Heart right ventricle (tissue), 16 donors: Measurements from ENCODE around the gene C17orf78. TPM values are rescaled to one million over a fixed set of nuclear protein-coding genes. Genes with fewer than 3 reads are reported as not detected.
A peak's percentile ranks its signal among the peaks of the same experiment; 100 is the strongest.

Experiments
- ATAC-seq, 8 donors: fragments of 200-7000 bp; cut with Tn5 transposase; one replicate each; pipeline ENCODE4 v1.9.1; 2020; ENCODE audit warnings: mild to moderate bottlenecking in 8 of 8, moderate library complexity in 8 of 8, moderate number of reproducible peaks in 1 of 8
- DNase-seq, 2 donors: peaks; one replicate each; pipeline ENCODE4 v3.0.0-alpha.2; 2020
- H3K27ac ChIP-seq, 10 donors: fragments of 200-600 bp; sonication (generic) in 2 of 10; one replicate each; pipeline versions ENCODE4 v1.5.0 to v1.8.0; 2020 to 2022; ENCODE audit warnings: mild to moderate bottlenecking in 3 of 10
- H3K27me3 ChIP-seq, 7 donors: fragments of 200-600 bp; one replicate each; pipeline ENCODE4 v1.8.0; 2021 to 2022; ENCODE audit warnings: mild to moderate bottlenecking in 2 of 7
- H3K36me3 ChIP-seq, 9 donors: fragments of 200-600 bp; sonication (generic) in 1 of 9; one replicate each; pipeline versions ENCODE4 v1.5.0 to v1.8.0; 2020 to 2022; ENCODE audit warnings: mild to moderate bottlenecking in 2 of 9
- H3K4me1 ChIP-seq, 9 donors: fragments of 200-600 bp; sonication (generic) in 1 of 9; one replicate each; pipeline versions ENCODE4 v1.5.0 to v1.8.0; 2020 to 2022; ENCODE audit warnings: mild to moderate bottlenecking in 4 of 9
- H3K4me3 ChIP-seq, 10 donors: fragments of 200-600 bp; sonication (generic) in 2 of 10; one replicate each; pipeline versions ENCODE4 v1.5.0 to v1.8.0; 2020 to 2022; ENCODE audit warnings: mild to moderate bottlenecking in 7 of 10, moderate library complexity in 2 of 10
- H3K9me3 ChIP-seq, 11 donors: fragments of 200-600 bp in 10 of 11; sonication (generic) in 2 of 11; one replicate each; pipeline versions ENCODE4 v1.5.0 to v1.8.0; 2013 to 2022; ENCODE audit warnings: mild to moderate bottlenecking in 2 of 11, control low read depth in 1 of 11, moderate library complexity in 1 of 11
- CTCF ChIP-seq, 9 donors: fragments of 200-600 bp; sonication (generic) in 2 of 9; IDR thresholded peaks; one replicate each; pipeline versions ENCODE4 v1.5.0 to v1.8.0; 2021 to 2022; ENCODE audit warnings: antibody characterized with exemption in 9 of 9, mild to moderate bottlenecking in 5 of 9, moderate library complexity in 1 of 9
- WGBS, 2 donors: extraction: QIAGEN DNeasy Blood & Tissue Kit; methylation state at CpG; one replicate each; pipeline ENCODE4 v1.1.7; 2013; ENCODE audit warnings: inconsistent platforms in 1 of 2; 5-methylcytosine and 5-hydroxymethylcytosine counted together
- intact Hi-C, 10 donors: fragments of 100-400 bp; cut with DNase I; formaldehyde crosslinking; loops; one replicate each; pipeline versions ENCODE4 v1.11.1 to v1.14.2; 2022
- polyA plus RNA-seq, 2 donors: library from polyadenylated mRNA; stranded (reverse); fragments of 200-250 nt; gene quantifications; one replicate each; pipeline ENCODE4 v1.2.3, GENCODE V29; 2013
- total RNA-seq, 10 donors: library from RNA; stranded (reverse); fragmentation: NEBNext Ultra II Directional in 3 of 10; extraction: Animal tissue kit (Norgen Biotek cat#: 25700) in 3 of 10; gene quantifications; one replicate each; pipeline versions ENCODE4 v1.2.1 to v1.2.4, GENCODE V29; 2021 to 2023
- donor health status: Arrhythmogenic right ventricular cardiomyopathy.
- donor health status: ischemic (EF 13 %, LVEDD 7.1; RV severe dilation, severe dysfunction).
- donor health status: healthy with polysubstance abuse.
- donor health status: DM: no; HTN: yes; CAD: no.
- donor health status: DM: no; HTN: no; CAD: no.
- donor health status: ischemic (EF 25% LVEDD 6.9; RV normal size, moderate dysfunction).
- donor health status: ischemic (EF 25% LVEDD 5.7; RV mildly dilated, moderate dysfunction).
- donor health status: healthy.
- donor health status: DM: yes; HTN: yes; CAD: no.
- donor health status: Ischemic cardiomyopathy.
- donor health status: ischemic (EF 35%, LVEDD 5.7; RV mildly dilated, moderate dysfunction).
- donor health status: nonischemic (EF 11% LVEDD 7.7; RV severe dilation, severe dysfunction).
- donor health status: DM: yes; HTN: yes; CAD: no.
- donor health status: PGD.
- donor health status: ischemic (EF 29% LVEDD 5.4; RV normal size, mild dysfunction).
- donor health status: nonischemic (EF 23%, LVEDD 6.1; RV moderate dilation, normal function).

The C17orf78 gene
- total and polyA plus RNA-seq, 12 donors = not detected

- TF ChIP-seq CTCF (IDR thresholded peaks at IDR 0.05) = no peak
- H3K27me3 ChIP-seq = no peaks in the 10 kb centered on the region
- no peaks in the 10 kb centered on the region for H3K9me3 ChIP-seq
- DNase-seq = no peak
- intact Hi-C loops = loop anchor here in 1 of 10 donors (10.0 kb wide), 1 partner anchor 55 kb away; the partner anchor contains the start of gene DUSP14
- H3K4me1 ChIP-seq = peaks cover 0 to 4% (median 0%) of the 10 kb centered on the region in 9 donors
- H3K4me3 ChIP-seq = no peak overlapping the region
- peaks cover 0 to 96% (median 33%) of the 10 kb centered on the region in 9 donors for H3K36me3 ChIP-seq
- 98 to 100% methylated on average over 1 of the region's 1 CpG for WGBS, 2 donors
- ATAC-seq = no peak
- H3K27ac ChIP-seq = no peak overlapping the region
These were observed 53.7 kb downstream of the C17orf78 start for GRCh38 chr17:37429453-37429852.

DNA sequence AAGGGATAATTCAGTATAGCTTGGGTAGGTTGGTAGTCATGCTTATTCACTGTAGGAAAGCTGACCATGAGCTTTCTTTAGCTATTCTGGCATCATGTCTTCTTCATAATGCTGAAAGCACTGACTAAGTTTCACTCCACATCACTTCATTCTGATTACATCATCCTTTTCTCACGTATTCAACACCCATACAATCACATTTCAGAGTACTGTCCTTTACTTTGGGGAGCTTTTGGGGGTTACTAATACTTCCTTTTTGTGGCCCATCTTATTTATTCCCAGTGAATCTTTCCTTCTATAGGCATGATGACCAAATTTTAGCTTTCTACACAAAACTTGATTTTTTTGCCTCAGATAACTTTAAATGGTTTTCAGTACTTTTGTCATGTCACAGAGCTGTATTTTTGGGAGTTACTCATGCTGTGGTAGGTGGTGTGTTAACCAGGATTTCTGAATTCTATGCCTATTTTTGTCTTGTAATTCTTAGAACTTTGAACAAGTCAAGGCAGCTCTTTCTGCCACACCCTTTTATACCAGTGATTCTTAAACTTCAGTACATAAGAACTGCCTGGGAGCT, 54.4 kb downstream of the C17orf78 start:
- intact Hi-C loops = no loop called here
- Histone ChIP-seq H3K27ac (peak overlapping the region in 1 of 10 donors; percentile 5), H3K4me3 (no peak overlapping the region), H3K9me3 (no peaks in the 10 kb centered on the region), H3K36me3 (peaks cover 0 to 94% (median 26%) of the 10 kb centered on the region in 9 donors), H3K27me3 (no peaks in the 10 kb centered on the region), H3K4me1 (peaks cover 0 to 4% (median 0%) of the 10 kb centered on the region in 9 donors)
- no peak for TF ChIP-seq CTCF (IDR thresholded peaks at IDR 0.05)
- DNase-seq (no peak), ATAC-seq (no peak)
- WGBS, 2 donors = 51 to 61% methylated on average over 1 of the region's 1 CpG

GRCh38 chr17:37432671-37433070, 56.9 kb downstream of the C17orf78 start:
- H3K27ac ChIP-seq = no peak overlapping the region
- ATAC-seq (no peak), DNase-seq (no peak)
- intact Hi-C loops = no loop called here
- TF ChIP-seq CTCF (IDR thresholded peaks at IDR 0.05) = no peak
- H3K4me1 ChIP-seq = peaks cover 0 to 4% (median 0%) of the 10 kb centered on the region in 9 donors
- 97 to 98% methylated on average over 2 of the region's 2 CpGs for WGBS, 2 donors
- peaks cover 0 to 93% (median 3%) of the 10 kb centered on the region in 9 donors for H3K36me3 ChIP-seq
- H3K27me3 ChIP-seq = no peaks in the 10 kb centered on the region
- no peak overlapping the region for H3K4me3 ChIP-seq
- no peaks in the 10 kb centered on the region for H3K9me3 ChIP-seq

DNA sequence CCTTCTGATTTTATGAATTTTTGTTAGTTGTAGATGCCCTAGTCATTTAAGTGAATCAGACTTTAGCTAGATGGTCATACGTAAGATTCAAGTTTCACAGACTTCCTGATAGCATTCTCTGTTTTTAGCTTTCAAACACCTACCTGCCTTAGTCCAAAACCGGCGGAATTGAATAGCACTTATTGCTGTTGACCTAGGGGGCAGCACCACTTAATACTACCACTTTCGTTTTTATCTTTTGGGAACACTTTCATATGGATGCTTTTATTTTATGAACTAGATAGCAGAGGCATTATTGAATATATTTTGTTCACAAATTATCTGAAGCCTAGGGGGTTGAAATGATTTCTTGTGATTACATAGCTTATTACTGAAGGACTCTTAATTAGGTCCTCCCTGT, 62.4 kb downstream of the C17orf78 start:
- intact Hi-C loops = no loop called here
- Histone ChIP-seq H3K4me3 (no peak overlapping the region), H3K36me3 (peaks cover 0 to 93% (median 47%) of the 10 kb centered on the region in 9 donors), H3K27ac (no peak overlapping the region), H3K27me3 (no peaks in the 10 kb centered on the region), H3K4me1 (no peaks in the 10 kb centered on the region), H3K9me3 (no peaks in the 10 kb centered on the region)
- peak in 3 of 9 donors; percentile 7 to 14 (median 12) for TF ChIP-seq CTCF (IDR thresholded peaks at IDR 0.05)
- ATAC-seq = no peak
- no peak for DNase-seq
- 82 to 83% methylated on average over 4 of the region's 4 CpGs for WGBS, 2 donors
